Measurements from ENCODE around the gene EVI2B. TPM values are rescaled to one million over a fixed set of nuclear protein-coding genes. Genes with fewer than 3 reads are reported as not detected.

EVI2B gene
- total RNA-seq, 1 experiment from 2014 or later, result not detected

DNA sequence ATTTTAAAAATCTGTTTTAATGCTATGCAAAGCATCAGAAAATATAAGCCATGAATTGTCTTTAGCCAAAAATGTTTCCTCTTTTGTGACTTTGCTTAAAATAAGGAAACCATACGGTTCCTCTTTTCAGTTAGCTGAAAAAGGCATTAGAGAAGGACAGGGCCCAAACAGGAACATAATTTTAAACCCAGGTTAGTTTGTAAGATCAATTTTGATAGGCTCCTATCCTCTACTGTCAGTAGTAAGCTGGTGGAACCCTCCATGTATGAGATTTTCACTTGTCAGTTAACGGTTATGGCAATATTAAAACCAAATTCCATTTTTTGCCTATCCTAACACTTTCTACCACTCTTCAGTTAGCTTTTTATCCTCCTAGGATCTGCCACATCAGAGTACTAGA, 4.3 kb downstream of the EVI2B start:
- intact Hi-C loops (cut with micrococcal nuclease; ENCODE audit: unreplicated experiment), result no loop called here
- no peaks in the 10 kb centered on the region for H3K9me3 Mint-ChIP-seq (ENCODE audit: low read depth, unreplicated experiment)
- H3K4me3 Mint-ChIP-seq (ENCODE audit: low read depth, unreplicated experiment), result no peak overlapping the region
- no peak for TF ChIP-seq CTCF (IDR thresholded peaks at IDR 0.05; ENCODE audit: unreplicated experiment)
- H3K4me1 Mint-ChIP-seq (ENCODE audit: low read depth, unreplicated experiment), result peaks cover 10% of the 10 kb centered on the region
- no TSS peak for BruUV-seq (replicated peaks)
- DNase-seq, result no peak
- CTCF ChIA-PET, result no interaction called here
- H3K36me3 Mint-ChIP-seq (ENCODE audit: insufficient read depth, unreplicated experiment), result peaks cover 4% of the 10 kb centered on the region
- H3K27ac Mint-ChIP-seq (ENCODE audit: unreplicated experiment), result no peak overlapping the region
- H3K27me3 Mint-ChIP-seq (ENCODE audit: unreplicated experiment), result no peaks in the 10 kb centered on the region

DNA sequence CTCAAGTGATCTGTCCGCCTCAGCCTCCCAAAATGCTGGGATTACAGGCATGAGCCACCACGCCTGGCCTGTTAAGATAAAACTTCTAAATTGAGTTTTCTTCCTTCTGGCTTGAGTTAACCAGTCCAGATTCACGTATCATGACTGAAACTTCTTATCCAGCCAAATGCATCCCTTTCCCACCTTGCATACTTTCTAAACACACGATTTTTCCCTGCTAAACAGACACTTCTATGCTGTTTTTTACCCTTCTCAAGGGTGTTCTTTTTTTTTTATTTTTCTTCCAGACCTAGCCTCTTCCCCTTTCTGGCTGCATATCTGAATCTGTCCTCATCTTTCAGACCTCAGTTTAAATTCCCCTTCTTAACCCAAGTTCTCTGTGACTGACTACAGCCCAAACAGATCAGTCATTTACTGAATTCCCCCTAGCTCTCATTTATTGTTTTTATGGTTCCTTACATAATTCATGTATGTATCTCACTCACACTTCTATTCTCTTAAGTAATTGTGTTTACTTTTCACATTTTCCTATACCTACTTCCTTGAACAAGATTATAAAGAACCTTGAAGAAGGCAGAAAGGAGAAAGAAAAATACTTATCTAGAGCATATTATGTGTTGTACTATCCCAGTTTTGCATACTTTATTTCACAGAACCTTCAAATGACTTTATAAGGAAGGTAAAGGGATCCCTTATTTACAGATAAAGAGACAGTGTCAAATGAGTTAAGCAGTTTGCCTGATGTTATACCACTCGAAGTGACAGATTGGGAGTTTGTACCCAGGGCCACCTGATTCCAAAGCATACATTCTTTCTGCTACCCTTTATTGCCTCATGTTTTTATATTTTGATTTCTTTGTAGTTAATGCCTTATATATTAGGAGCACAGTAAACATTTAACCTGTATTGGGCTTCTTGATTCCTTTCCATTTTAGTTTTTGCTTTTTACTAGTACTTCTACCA, 5.2 kb downstream of the EVI2B start:
- peak overlapping the region; percentile 16 for H3K27ac Mint-ChIP-seq (ENCODE audit: unreplicated experiment)
- peaks cover 4% of the 10 kb centered on the region for H3K36me3 Mint-ChIP-seq (ENCODE audit: insufficient read depth, unreplicated experiment)
- H3K27me3 Mint-ChIP-seq (ENCODE audit: unreplicated experiment), result no peaks in the 10 kb centered on the region
- BruUV-seq (replicated peaks), result no TSS peak
- no peak overlapping the region for H3K4me3 Mint-ChIP-seq (ENCODE audit: low read depth, unreplicated experiment)
- DNase-seq, result no peak
- CTCF ChIA-PET, result interaction anchor here (0.5 to 0.6 kb wide), 2 partner anchors 782 to 1520 kb away, joined by 3 to 6 read pairs; no protein-coding TSS in a partner anchor
- H3K9me3 Mint-ChIP-seq (ENCODE audit: low read depth, unreplicated experiment), result no peaks in the 10 kb centered on the region
- H3K4me1 Mint-ChIP-seq (ENCODE audit: low read depth, unreplicated experiment), result peaks cover 10% of the 10 kb centered on the region
- intact Hi-C loops (cut with micrococcal nuclease; ENCODE audit: unreplicated experiment), result no loop called here
- no peak for TF ChIP-seq CTCF (IDR thresholded peaks at IDR 0.05; ENCODE audit: unreplicated experiment)

DNA sequence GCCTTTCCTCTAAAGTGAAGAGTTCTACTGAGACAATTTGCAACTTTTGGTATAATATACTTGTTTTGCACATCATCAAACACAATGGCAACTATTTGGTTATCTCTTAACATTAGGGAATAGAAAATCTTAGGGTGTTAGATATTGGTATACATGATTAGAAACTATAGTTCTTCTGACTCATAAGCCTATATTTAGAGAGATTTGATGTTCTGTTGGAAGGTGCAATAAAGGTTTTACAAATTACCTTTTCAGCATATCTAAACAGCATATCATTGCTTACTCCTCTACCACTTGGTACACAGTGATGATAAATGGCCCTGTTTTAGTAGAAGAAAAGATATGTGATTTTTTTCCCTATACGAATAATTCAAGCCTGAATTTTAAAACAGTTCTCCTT, 6.2 kb downstream of the EVI2B start:
- no peak for TF ChIP-seq CTCF (IDR thresholded peaks at IDR 0.05; ENCODE audit: unreplicated experiment)
- DNase-seq, result no peak
- Mint-ChIP-seq H3K4me1 (ENCODE audit: low read depth, unreplicated experiment) (peaks cover 10% of the 10 kb centered on the region), H3K27ac (ENCODE audit: unreplicated experiment) (no peak overlapping the region), H3K9me3 (ENCODE audit: low read depth, unreplicated experiment) (no peaks in the 10 kb centered on the region), H3K36me3 (ENCODE audit: insufficient read depth, unreplicated experiment) (peaks cover 4% of the 10 kb centered on the region), H3K4me3 (ENCODE audit: low read depth, unreplicated experiment) (no peak overlapping the region), H3K27me3 (ENCODE audit: unreplicated experiment) (no peaks in the 10 kb centered on the region)
- no TSS peak for BruUV-seq (replicated peaks)
- CTCF ChIA-PET, result no interaction called here
- intact Hi-C loops (cut with micrococcal nuclease; ENCODE audit: unreplicated experiment), result no loop called here

- CTCF ChIA-PET, result interaction anchor here (0.6 kb wide), 1 partner anchor 22 kb away, joined by 3 read pairs; no protein-coding TSS in a partner anchor
- H3K9me3 Mint-ChIP-seq (ENCODE audit: low read depth, unreplicated experiment), result no peaks in the 10 kb centered on the region
- intact Hi-C loops (cut with micrococcal nuclease; ENCODE audit: unreplicated experiment), result no loop called here
- no peak for DNase-seq
- no peak overlapping the region for H3K27ac Mint-ChIP-seq (ENCODE audit: unreplicated experiment)
- H3K36me3 Mint-ChIP-seq (ENCODE audit: insufficient read depth, unreplicated experiment), result no peaks in the 10 kb centered on the region
- no peaks in the 10 kb centered on the region for H3K27me3 Mint-ChIP-seq (ENCODE audit: unreplicated experiment)
- H3K4me1 Mint-ChIP-seq (ENCODE audit: low read depth, unreplicated experiment), result peaks cover 9% of the 10 kb centered on the region
- BruUV-seq (replicated peaks), result no TSS peak
- H3K4me3 Mint-ChIP-seq (ENCODE audit: low read depth, unreplicated experiment), result no peak overlapping the region
- TF ChIP-seq CTCF (IDR thresholded peaks at IDR 0.05; ENCODE audit: unreplicated experiment), result no peak
Measured at GRCh38 chr17:31299624-31300023, 14.2 kb downstream of the EVI2B start.
